Hepatocyte (in vitro differentiated cells): Measurements from ENCODE around the gene ABL1. TPM values are rescaled to one million over a fixed set of nuclear protein-coding genes. Genes with fewer than 3 reads are reported as not detected.

Experiments
- DNase-seq: peaks from one replicate; pipeline ENCODE4 v3.0.0-alpha.2; 2016; ENCODE audit warnings: low spot score
- H2AFZ ChIP-seq: fragments of 200-600 bp; sonication (generic); 2 replicates; pipeline ENCODE4 v1.6.0; 2016; ENCODE audit warnings: antibody characterized with exemption, mild to moderate bottlenecking
- H3K27ac ChIP-seq: fragments of 200-600 bp; sonication (generic); 2 replicates; pipeline ENCODE4 v1.5.1; 2016; ENCODE audit warnings: mild to moderate bottlenecking
- H3K27me3 ChIP-seq: fragments of 200-600 bp; sonication (generic); 2 replicates; pipeline ENCODE4 v1.6.1; 2016
- H3K36me3 ChIP-seq: fragments of 200-600 bp; sonication (generic); replicated peaks from 2 replicates; pipeline ENCODE4 v1.5.1; 2016; ENCODE audit warnings: low read depth; ENCODE audit not compliant: insufficient read depth
- H3K4me1 ChIP-seq: fragments of 200-600 bp; sonication (generic); 2 replicates; pipeline ENCODE4 v1.5.1; 2016; ENCODE audit warnings: mild to moderate bottlenecking, moderate library complexity; ENCODE audit not compliant: insufficient read depth
- H3K4me2 ChIP-seq: fragments of 200-600 bp; sonication (generic); 2 replicates; pipeline ENCODE4 v1.6.0; 2016
- H3K4me3 ChIP-seq: fragments of 200-600 bp; sonication (generic); 2 replicates; pipeline ENCODE4 v1.5.1; 2016; ENCODE audit warnings: mild to moderate bottlenecking
- H3K79me2 ChIP-seq: fragments of 200-600 bp; sonication (generic); 2 replicates; pipeline ENCODE4 v1.6.0; 2017; ENCODE audit warnings: mild to moderate bottlenecking
- H3K9me2 ChIP-seq: fragments of 200-600 bp; sonication (generic); replicated peaks from 2 replicates; pipeline ENCODE4 v1.6.0; 2017; ENCODE audit warnings: mild to moderate bottlenecking; ENCODE audit not compliant: insufficient read depth
- H3K9me3 ChIP-seq: fragments of 200-600 bp; sonication (generic); 2 replicates; pipeline ENCODE4 v1.5.1; 2016; ENCODE audit warnings: low read depth, mild to moderate bottlenecking
- H4K20me1 ChIP-seq: fragments of 200-600 bp; sonication (generic); 2 replicates; pipeline ENCODE4 v1.6.0; 2016; ENCODE audit warnings: mild to moderate bottlenecking; ENCODE audit not compliant: insufficient read depth, poor library complexity, severe bottlenecking
- EZH2 ChIP-seq: fragments of 200-600 bp; sonication (generic); IDR thresholded peaks from 2 replicates; pipeline ENCODE4 v1.6.1; 2016; ENCODE audit warnings: antibody characterized with exemption, mild to moderate bottlenecking, borderline replicate concordance
- EZH2phosphoT487 ChIP-seq: fragments of 200-600 bp; sonication (generic); IDR thresholded peaks from one replicate; pipeline ENCODE4 v1.6.1; 2018; ENCODE audit warnings: antibody characterized with exemption, mild to moderate bottlenecking, low read depth, moderate library complexity; ENCODE audit not compliant: unreplicated experiment, severe bottlenecking
- WGBS: methylation state at CpG from one replicate; pipeline ENCODE4 v1.1.6; 2016; ENCODE audit warnings: low lambda C conversion rate; ENCODE audit errors: missing lambda C conversion rate; 5-methylcytosine and 5-hydroxymethylcytosine counted together
- polyA plus RNA-seq: library from polyadenylated mRNA; unstranded; fragments of >200 nt; fragmentation: Nextera tagmentation; extraction: Ambion mirVana; gene quantifications from 2 replicates; pipeline ENCODE4 v1.2.1, GENCODE V29; 2016
- total RNA-seq: library from RNA; depleted of rRNA; stranded (reverse); fragments of >200 nt; gene quantifications from 2 replicates; pipeline ENCODE4 v1.2.3, GENCODE V29; 2014
- TF ChIP-seq, protein P1 (sequence below): fragments of 200-600 bp; sonication (generic); IDR thresholded peaks from 2 replicates; pipeline ENCODE4 v1.5.1; 2016; ENCODE audit warnings: antibody characterized with exemption, mild to moderate bottlenecking; ENCODE audit not compliant: poor library complexity

The ABL1 gene
- total and polyA plus RNA-seq, 2 experiments from 2014 or later: 43.2 to 46.6 TPM

DNA sequence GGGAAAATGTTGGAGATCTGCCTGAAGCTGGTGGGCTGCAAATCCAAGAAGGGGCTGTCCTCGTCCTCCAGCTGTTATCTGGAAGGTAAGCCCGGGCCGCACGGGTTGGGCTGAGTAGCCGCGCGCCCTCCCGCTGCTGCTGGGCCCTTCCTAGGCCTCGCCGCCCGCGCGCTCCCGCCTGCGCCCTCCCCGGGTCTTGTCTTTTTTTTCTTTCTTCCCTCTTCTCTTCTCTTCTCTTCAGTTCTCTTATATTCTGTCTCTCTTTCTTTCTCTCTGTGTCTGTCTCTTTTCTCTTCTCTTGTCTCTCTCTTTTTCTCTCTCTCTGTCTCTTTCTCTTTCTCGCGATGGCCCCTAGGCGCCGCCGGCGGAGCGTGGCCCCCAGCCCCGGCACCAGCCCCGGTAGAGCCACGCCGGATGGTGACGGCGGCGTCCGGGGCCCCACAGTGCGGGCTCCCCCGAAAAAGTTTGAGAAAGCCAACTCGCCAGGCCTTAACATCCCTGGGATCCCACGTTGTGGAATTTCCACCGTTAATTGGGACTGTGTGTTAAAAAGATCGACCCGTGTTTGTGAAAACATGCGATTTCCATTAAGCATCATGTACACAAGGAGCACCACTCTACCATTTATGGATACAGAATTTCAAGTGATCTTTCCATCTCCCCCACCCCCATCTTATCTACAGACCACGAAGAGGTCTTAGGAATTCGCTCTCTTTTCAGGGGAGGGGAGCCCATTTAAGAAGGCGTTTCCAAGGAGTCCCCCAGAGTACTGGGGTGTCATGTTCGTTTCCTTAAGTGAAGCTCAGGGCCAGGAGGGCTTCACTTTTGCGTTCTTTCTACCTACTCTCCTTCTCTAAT is 616 bp downstream of the ABL1 start:
- Histone ChIP-seq H2AFZ (peak overlapping the region; percentile 40), H3K27ac (peak overlapping the region; percentile 99), H3K4me3 (peak overlapping the region; percentile 93), H3K36me3 (no peaks in the 10 kb centered on the region), H3K79me2 (peaks cover 91% of the 10 kb centered on the region), H3K9me3 (no peaks in the 10 kb centered on the region), H3K4me2 (peak overlapping the region; percentile 82), H3K4me1 (peaks cover 46% of the 10 kb centered on the region), H3K9me2 (no peaks in the 10 kb centered on the region), H4K20me1 (peaks cover 38% of the 10 kb centered on the region), H3K27me3 (no peaks in the 10 kb centered on the region)
- peak; percentile 67 for DNase-seq
- no peak for TF ChIP-seq EZH2phosphoT487
- no peak for TF ChIP-seq EZH2
- TF ChIP-seq, protein P1, sequence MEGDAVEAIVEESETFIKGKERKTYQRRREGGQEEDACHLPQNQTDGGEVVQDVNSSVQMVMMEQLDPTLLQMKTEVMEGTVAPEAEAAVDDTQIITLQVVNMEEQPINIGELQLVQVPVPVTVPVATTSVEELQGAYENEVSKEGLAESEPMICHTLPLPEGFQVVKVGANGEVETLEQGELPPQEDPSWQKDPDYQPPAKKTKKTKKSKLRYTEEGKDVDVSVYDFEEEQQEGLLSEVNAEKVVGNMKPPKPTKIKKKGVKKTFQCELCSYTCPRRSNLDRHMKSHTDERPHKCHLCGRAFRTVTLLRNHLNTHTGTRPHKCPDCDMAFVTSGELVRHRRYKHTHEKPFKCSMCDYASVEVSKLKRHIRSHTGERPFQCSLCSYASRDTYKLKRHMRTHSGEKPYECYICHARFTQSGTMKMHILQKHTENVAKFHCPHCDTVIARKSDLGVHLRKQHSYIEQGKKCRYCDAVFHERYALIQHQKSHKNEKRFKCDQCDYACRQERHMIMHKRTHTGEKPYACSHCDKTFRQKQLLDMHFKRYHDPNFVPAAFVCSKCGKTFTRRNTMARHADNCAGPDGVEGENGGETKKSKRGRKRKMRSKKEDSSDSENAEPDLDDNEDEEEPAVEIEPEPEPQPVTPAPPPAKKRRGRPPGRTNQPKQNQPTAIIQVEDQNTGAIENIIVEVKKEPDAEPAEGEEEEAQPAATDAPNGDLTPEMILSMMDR: no peak
- whole genome bisulfite sequencing: under 1% methylated on average over 37 of the region's 44 CpGs

DNA sequence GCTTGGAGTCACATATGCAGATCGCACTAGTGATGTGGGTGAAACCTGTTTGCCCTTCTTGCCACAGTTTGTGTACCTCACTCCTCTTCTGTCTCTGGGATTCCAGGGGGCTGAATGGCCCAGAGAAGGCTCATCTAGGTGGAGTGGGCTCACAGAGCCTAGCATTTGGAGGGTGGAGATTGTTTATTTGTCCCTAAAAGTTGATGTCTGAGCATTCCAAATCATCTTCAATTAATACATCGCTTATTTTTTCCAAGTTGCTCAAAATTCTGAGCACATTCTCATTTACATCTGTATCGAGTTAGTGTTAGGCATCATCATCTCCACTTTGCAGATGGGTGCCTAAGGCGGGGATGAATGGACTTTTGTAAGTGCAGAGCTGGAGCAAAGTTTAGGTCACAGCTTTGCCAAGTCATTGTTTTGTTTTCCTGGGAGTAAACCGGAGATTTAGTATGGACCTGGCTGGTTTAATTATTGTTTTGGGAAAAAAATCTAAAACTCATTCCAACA is 2.0 kb downstream of the ABL1 start:
- H3K27ac ChIP-seq: peak overlapping the region; percentile 99
- H4K20me1 ChIP-seq: peaks cover 51% of the 10 kb centered on the region
- H3K9me3 ChIP-seq: no peaks in the 10 kb centered on the region
- H3K36me3 ChIP-seq: no peaks in the 10 kb centered on the region
- H3K79me2 ChIP-seq: peaks cover 91% of the 10 kb centered on the region
- TF ChIP-seq EZH2phosphoT487 (no peak), EZH2 (no peak)
- TF ChIP-seq, protein P1: no peak
- no peak for DNase-seq
- peak overlapping the region; percentile 93 for H3K4me3 ChIP-seq
- peak overlapping the region; percentile 82 for H3K4me2 ChIP-seq
- H3K9me2 ChIP-seq: no peaks in the 10 kb centered on the region
- 29% methylated on average over 5 of the region's 5 CpGs for WGBS
- peaks cover 54% of the 10 kb centered on the region for H3K4me1 ChIP-seq
- H3K27me3 ChIP-seq: no peaks in the 10 kb centered on the region
- H2AFZ ChIP-seq: no peak overlapping the region

DNA sequence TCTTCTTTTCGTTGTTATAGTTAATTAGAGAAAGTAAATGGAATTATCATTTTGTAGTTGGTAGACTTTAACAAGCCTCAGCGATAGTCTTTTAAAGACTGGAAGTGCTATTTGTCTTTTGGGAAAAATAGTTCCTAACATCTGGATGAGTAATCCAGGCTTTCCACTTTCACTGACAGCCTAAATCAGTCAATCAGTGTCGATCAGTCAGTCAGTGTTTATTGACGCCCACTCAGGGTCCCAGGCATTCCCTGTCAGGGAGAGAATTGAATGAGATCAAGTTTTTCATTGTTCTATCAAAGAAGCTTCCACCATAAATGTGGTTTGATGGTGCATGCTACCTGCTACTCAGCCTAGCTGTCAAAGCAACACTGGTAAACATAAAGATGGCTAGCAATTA is 2.6 kb downstream of the ABL1 start:
- Histone ChIP-seq H3K4me2 (peak overlapping the region; percentile 82), H3K79me2 (peaks cover 91% of the 10 kb centered on the region), H3K4me1 (peaks cover 60% of the 10 kb centered on the region), H3K9me2 (no peaks in the 10 kb centered on the region), H2AFZ (no peak overlapping the region), H3K27me3 (no peaks in the 10 kb centered on the region), H4K20me1 (peaks cover 56% of the 10 kb centered on the region), H3K36me3 (no peaks in the 10 kb centered on the region), H3K4me3 (no peak overlapping the region), H3K27ac (peak overlapping the region; percentile 99), H3K9me3 (no peaks in the 10 kb centered on the region)
- no peak for TF ChIP-seq EZH2phosphoT487
- no peak for TF ChIP-seq EZH2
- TF ChIP-seq, protein P1: no peak
- WGBS: 34% methylated on average over 4 of the region's 4 CpGs
- no peak for DNase-seq
